GM19468 (cell line): ENCODE measurements around the gene WBP1.

Source experiments
- ATAC-seq: cut with Tn5 transposase; IDR thresholded peaks from one replicate; pipeline ENCODE4 v1.9.1; 2021; ENCODE audit warnings: mild to moderate bottlenecking, moderate library complexity, moderate number of reproducible peaks; ENCODE audit not compliant: unreplicated experiment; ENCODE audit errors: extremely low read depth

WBP1 gene

GRCh38 chr2:74499940-74500577, 41.8 kb downstream of the WBP1 start:
- ATAC-seq: no peak

GRCh38 chr2:74500578-74500946, 42.3 kb downstream of the WBP1 start:
- ATAC-seq: no peak

DNA sequence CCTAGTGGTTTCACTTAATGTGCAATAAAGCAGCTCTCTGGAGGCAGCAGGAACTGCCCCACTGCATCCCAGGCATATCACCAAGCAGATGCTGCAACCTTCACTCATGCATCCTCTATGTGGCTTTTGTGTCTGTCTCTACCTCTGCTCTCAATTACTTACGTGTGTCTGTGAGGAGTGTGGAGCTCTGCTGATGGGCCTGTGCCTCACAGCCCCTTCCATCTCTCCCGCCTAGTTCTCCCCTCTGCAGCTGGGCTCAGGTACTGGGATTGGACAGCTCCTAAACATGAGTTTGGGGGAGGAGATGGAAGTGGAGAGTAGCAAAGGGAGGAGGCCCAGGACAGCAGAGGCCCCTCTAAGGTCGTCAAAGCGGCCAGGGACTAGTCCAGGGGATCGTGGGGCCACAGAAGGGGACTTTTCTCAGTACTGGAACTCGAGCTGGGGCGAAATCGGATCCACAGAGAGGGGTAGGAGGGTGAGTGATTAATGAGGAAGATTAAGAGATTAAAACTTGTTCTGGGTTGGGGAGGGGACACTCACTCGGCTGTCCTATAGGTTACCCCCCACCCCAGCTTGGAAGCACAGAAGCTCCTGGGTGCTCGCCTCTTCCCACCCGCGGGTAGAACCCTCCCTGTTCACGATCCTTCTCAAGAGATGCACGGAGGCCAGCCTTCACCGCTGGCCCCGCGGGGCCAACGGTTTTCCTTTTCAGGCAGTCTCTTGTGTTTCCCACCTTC, 43.3 kb downstream of the WBP1 start:
- no peak for ATAC-seq

- ATAC-seq: no peak
Observed at GRCh38 chr2:74502147-74502719, 44.0 kb downstream of the WBP1 start.

DNA sequence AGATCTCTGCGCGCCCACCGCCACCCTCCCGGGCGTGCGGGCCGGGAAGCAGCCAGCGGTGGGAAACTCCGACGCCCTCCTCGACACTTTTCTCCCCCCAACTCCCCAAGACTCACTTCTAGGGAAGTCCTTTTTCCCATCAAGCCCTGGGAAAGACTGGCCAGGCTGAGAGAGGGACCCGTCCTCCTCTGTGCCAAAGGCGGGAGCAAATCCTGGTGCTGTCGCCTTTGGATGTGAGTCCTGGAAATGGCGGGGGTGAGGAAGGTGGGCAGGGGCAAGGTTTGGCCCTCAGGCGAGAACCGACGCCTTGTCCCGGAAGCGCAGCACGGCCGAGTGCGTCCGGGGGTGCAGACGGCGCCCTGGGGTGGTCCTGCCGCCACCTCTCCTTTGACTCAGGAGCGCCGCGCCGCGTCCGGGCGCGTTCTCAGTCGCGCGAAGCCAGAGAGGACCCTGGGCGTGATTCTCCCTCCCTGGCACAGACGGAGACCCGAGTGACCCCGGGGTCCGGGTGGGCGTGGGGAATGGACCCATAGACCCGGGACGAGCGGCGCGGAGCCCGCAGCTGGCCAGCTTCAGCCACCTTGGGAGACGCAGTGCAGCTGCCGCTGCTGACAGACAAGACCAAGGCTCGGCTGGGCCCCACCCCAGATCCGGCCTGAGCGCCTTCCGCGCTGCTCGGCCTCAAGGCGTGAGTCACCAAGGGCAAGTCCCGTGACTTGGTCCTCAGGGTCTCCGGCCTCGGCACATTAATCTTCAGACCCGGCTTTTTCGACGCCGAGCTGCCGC, 44.7 kb downstream of the WBP1 start:
- ATAC-seq: peak; percentile 31

DNA sequence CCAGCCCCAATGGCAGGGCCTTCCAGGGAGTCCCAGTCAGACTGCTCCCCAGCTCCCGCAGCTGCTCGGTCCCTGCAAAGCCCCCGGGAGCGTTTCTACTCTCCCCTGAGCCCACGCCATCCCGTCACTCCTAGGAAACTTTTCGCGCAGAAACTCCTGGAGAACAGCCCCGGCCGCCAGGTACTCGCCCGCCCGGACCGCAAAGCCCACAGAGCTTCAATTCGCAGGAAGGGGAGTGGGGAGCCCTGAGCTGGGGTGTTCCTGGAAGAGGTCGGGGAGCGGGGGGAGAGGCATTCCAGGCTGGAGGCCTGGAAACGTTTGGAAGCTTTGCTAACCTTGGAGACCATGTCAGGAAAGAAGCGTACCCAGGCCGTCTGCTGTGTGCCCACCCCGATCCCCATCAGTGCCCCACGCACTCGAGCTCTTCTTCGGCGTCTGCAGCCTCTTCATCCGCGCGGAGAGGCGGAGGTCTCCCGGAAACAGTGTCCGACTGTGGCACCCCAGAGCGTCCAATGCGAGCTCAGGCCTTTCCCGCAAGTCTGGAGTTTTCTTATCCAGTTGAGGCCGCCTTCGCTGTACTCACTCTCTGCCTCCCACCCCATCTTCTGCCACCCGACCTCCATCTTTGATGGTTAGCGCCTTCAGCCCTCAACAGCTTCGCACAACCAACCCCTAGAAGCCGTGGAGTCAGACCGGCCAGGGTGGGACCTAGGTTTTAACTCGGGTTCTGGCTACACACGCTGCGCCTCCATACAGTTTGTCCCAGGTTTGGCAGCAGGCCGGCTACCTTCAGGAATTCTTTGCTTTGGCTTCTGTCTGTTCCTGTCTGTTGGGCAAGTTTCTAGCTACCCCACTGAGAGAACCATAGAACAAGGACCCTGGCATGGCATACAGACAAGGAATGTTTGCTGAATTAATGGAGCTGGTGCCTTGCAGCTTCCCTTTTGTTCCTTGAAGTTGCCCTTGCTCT, 45.6 kb downstream of the WBP1 start:
- ATAC-seq: no peak

DNA sequence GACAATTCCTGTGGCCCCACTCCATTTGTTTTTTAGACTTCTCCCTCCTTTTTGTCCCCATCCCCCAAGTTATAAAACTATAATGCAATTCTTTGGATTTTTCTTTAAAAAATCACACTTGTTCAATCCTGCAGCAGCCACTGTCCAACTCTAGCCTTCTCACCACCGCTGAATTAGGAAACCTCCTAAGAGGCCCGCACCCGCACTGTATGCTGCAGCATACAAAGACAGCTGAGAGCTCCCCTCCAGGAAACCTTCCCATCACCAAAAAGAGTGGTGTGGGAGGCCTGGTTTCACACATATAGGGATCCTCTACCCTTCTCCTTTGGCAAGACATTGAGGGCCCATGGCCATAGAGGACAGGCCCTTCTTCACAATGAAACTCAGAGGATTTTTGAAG, 46.4 kb downstream of the WBP1 start:
- no peak for ATAC-seq

GRCh38 chr2:74505448-74506246, 47.4 kb downstream of the WBP1 start:
- no peak for ATAC-seq

- ATAC-seq: peak; percentile 76
Observed at GRCh38 chr2:74507145-74507925, 49.1 kb downstream of the WBP1 start, which contains the start of gene PCGF1. Gene PCGF1, minus strand, starts transcription at chr2:74507695. Its CDS starts 27 bp downstream, at chr2:74507668.

DNA sequence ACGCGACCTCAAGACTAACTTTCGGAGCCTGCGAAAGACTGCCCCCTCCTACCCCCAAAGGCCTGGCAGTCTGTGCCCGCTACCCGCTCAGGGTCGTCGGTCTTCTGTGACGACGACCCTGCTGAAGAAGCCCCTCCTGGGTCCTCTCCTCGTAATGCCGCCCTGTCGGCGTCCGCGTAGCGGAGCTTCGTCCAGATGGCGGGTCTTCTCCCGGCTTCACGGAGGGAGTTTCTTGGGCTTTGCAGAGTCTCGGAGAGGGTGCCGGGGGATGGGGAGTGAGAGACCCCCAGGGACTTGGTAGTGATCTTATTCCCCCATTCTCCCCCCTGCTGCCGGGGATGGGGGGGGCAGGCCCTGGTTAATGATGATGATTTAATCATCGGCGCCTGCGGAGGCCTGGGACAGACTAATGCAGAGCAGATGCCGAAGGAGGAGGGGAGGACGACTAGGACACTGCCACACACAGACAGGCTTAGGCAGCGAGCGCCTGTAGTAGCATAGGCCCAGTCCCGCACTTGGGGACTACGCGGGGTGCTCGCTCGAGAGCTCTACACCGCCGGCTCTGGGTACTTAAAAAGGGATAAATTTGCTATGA, 49.8 kb downstream of the WBP1 start:
- ATAC-seq: no peak

DNA sequence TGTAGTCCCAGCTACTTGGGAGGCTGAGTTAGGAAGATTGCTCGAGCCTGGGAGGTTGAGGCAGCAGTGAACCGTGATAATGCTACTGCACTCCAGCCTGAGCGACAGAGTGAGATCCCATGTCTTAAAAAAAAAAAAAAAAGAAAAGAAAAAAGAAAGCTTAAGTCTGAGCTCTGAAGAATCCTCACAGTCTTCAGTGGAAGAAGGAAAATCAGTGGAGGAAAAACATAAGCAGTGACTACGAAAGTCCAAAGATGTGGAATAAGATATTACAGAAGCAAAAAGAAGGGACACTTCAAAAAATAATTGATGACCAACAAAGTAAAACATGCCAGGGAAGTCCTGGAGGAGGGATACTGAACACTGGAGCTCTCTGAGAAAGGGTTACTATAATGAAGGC, 52.0 kb downstream of the WBP1 start:
- ATAC-seq: no peak
